Stimulated activated CD4-positive, alpha-beta T cell treated with anti-CD3 and anti-CD28 coated beads, TNF-alpha, amount 100 ng/mL, for 4 hours (primary cell): ENCODE measurements around the gene SCRN2.

ENCODE experiments used
- DNase-seq, 3 experiments: peaks; one replicate each; pipeline ENCODE4 v3.0.0-alpha.2; 2020; ENCODE audit warnings: low read depth in 3 of 3

Gene SCRN2

DNA sequence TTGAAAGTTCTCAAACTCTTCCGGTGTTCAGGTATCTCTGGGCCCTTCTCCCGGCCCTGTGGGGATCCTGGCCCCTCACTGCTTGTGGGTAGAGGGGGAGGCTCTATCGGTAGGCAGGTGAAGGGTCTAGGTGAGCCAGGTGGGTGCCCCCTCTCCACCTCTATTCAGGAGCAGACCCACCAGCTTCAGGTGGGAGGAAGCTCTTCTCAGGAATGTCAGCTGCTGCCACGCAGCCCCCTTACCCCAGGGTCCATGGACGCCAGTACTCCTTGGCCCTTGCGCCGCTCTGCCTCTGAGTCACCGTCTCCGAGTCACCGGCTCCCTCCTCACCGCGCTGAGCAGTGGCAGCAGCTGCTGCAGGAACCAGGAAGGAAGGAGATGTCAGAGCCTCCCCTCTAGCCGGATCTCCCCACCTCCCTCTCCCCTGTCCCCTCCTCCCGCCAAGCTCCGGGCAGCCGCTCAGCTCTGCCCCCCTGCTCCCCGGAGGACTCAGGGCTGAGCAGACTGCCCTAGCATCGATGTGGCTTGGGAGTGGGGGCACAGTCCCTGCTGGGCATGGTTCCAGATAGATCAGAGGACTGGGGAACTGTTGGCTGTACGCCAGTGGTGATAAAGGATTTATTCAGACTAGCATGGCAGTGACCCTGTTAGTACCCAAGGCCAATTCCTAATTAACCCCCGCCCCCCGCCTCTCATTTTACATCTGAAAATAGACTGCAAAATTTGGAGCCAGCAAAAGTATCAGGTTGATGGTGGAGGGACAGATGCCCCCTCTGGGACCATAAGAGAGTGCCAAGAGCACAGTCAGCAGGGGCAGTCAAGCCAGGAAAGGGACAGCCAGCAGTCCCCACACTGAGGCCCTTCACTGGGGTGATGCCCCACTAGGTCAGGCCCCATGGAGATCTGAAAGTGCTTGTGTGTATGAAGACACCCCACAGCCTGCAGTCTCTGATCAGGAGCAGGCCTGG is 19.4 kb downstream of the SCRN2 start, which contains the start of gene OSBPL7:
Gene OSBPL7 (minus strand): TSS at position 371 of the 968 bp plus-strand sequence. CDS start 1,516 bp downstream, outside the sequence.
- peak; percentile 41 to 59 (median 56) for DNase-seq

DNA sequence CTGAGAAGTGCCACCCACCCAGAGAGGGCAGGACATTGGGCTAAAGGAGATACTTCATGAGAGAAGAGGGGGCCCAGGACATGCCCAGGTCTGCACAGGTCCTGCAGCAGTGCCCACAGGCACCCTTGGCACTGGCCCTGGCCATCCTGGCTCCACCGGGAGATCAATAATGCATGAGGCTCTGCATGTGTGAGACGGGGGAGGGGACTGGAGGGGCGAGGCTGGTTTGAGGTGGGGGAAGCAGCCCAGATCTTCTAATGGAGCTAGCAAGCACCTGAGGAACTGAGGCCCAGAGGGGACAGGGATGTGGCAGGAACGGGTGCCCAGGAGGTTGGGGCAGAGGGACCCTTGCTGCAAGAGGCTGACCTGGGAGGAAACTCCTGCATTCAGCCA is 20.0 kb downstream of the SCRN2 start:
- DNase-seq: no peak

DNA sequence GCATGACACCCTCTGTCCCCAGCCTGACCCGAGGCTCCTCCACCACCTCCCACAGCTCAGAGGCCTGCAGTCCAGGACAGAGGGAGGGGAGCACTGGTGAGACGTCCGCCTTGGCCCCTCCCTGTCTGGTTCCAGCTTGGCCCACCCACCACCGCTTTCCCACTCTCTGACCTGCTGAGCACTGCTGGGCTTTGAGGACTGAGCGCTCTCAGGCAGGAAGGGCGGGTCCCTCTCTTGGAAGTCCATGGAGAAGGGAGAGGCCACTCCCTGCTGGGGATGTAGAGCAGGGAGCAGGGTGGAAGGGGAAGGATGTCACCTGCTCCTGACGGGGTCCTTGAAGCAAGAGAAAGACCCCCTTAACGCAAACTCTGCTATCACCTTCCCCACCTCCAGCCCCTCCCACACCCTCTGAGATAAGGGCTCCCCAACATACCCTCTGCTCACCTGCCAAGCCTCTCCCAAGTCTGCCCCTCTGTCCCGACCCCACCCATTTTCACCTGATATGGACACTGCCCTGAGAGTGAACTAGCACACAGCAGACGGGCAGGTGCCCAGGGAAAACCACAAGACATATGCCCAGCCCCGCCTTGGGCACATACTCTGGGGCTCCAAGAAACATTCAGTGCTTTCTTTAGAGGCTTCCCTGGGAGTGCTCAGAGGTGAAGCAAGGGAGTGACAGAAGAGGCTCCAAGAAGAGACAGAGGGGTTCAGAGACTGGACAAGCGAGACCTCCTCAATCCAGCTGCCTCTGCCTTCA is 20.9 kb downstream of the SCRN2 start:
- DNase-seq: no peak

- DNase-seq: no peak
Measured at GRCh38 chr17:47819475-47819874, 21.6 kb downstream of the SCRN2 start.

DNA sequence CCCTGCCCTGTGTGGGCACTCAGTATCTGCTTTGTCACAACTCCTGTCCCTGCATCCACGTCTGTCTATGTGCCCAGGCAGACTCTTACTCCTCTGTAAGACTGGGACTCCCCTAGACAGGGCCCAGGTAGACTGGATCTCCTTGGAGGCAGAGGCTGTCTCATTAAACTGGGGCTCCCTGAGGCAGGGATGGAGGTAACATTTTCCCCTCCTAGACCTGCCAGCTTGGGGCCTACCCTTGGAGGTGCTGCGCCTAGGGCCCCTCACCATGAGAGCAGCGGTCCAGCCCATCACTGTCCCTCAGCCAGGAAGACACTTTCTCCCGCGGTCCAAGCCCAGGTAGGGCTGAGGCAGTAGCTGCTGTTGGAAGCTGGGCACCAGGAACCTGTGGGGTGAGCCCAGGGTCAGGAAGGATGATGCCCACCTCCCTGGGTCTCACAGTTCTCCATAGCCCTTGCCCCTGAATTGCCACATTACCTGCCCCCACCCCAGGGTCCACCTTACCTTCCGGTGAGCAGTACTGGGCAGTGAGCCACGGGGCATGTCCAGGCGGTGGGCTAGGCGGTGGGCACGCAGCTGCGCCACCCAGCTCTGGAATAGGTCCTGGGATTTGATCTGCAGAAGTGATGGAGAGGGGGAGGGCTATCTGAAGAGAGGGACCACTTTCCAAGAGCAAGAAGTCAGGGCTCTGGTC is 22.9 kb downstream of the SCRN2 start:
- no peak for DNase-seq

DNA sequence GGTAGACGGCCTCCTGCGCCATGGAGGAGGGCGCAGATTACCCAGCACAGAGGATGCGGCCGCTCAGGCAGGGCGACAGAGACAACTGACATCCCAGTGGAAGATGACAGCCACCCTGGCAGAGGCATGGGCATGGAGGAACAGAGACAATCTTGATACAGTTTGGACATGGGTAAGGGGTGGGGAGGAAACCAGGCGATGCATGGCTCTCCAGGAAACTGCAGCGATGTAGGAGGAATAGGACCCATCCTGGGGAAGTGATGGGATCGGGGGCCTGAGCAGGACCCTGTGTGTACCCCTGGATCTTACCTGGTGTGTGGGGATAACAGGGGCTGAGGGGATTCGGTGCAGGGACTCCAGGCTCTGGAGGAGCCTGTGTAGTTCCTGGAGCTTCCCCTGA is 24.1 kb downstream of the SCRN2 start:
- DNase-seq: no peak

DNA sequence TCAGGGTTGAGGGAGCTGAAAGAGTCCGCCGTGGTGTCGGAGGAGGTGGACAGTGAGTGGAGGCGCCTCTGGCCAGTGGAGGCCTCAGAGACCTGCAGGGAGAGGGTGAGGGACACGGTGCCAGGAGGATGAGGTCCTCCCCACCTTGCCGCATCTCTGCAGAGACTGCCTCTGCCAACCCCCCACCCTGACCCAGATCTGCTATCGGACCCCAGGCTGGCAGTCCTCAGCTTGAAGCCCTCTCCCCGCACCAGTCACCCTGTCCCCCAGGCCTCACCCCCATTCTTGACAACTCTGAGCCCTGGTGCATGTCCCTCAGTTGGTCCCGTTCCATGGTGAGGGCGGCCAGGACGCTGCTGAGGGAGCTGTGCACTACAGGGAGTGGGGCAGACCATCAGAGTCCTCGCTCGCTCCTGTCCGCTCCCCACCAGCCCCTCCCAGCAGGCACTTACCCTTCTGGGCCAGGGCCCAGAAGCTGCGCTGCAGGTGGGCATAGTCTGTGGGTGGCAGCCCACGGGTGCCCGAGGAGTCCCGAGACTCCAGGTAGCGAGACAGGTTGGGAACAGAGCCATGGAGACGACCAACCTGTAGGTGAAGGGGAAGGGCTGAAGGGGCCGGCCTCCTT is 24.9 kb downstream of the SCRN2 start:
- no peak for DNase-seq

- DNase-seq: no peak
Measured at GRCh38 chr17:47815106-47815918, 25.8 kb downstream of the SCRN2 start.

DNA sequence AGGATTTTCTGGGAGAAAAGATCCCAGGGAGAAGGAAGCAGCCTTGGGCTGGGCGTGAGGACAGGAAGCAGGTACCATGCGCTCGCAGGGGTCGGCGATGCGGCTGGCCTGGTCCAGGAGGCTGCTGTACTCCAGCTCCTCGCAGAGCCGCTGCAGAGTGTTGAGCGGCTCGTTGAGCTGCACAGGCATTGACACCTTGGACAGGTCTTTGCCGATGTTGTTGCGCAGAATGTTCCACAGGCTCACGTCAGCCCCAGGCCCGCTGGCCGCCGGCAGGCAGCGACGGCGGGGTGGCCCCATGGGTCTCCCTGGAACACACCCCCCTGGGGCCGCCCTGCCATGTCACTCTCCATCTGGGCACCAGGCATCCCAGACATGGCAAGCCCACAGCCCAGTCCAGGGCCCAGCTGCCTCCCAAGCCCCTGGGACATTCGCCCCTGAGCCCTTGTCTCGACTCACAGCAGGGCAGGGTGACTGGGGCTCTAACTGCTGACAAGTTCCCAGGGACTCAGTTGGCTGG is 27.5 kb downstream of the SCRN2 start:
- DNase-seq: no peak

- no peak for DNase-seq
Measured at GRCh38 chr17:47813077-47813476, 28.0 kb downstream of the SCRN2 start.

DNA sequence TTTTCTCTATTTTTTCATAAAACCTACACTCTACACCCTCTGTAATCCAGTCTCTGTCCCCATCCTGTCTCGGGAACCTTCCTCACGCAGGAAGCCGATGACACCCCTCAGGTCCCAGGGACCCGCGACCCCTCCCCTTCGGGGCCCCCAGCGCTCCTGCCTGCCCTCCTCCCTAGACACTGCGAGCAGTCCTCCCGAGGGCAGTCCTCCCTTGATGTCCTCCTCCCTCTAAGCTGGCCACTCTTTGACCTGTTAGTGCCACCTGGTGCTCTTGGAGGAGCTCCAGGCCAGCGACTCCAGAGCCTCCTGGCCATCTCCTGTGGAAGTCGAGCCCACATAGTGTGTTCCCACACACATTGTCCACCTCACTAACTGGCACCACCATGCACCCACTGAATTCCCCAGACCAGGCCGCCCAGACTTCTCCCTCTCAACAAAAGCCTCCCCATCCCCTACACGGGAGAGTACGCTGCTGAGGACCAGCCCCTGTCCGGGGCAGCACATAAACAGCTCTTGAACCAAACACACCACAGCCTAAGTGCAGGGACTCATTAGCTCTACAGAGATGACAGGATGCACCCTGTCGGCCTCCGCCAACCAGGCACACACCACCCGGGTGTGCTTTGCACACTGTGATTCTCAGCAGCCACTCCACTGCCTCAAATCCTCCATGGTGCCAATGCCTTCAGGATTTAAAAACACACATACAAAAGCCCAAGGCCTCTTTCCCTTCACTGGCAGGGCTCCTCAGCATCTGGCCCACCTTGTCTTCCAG is 28.7 kb downstream of the SCRN2 start:
- no peak for DNase-seq

GRCh38 chr17:47811709-47812108 is 29.4 kb downstream of the SCRN2 start:
- DNase-seq: no peak

DNA sequence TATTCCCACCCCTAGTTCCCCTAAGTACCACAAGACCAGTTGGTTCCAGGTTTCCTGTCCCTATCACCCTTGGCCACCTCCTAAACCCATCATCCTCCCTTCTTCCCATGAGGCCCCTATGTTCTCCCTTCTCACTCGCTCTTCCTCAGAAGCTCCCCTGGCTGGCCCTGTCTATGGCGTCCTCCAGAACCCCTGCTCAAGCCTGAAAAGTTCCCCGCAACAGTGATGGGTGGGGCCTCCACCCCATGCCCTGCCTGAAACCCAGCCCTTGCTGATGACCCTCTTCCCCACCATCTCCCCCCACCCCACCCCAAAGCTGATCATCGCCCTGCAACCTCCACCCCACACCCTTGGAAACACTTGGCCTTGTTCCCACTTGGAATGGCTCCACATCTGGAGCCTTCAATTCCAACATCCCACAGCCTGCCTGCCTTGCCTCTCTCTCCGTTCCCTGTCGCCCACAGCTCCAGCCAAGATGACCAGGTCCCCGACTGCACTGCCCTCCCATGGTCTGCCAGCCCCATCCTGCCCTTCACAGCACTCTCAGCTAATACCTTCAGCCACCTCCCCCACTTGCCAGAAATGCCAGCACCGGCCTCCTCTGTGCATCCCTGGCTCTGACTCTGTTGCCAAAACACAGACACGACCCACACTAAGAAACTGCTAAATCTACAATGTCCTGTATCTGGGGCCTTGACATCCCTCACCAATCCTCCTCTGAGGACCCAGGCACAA is 30.0 kb downstream of the SCRN2 start:
- DNase-seq: no peak

DNA sequence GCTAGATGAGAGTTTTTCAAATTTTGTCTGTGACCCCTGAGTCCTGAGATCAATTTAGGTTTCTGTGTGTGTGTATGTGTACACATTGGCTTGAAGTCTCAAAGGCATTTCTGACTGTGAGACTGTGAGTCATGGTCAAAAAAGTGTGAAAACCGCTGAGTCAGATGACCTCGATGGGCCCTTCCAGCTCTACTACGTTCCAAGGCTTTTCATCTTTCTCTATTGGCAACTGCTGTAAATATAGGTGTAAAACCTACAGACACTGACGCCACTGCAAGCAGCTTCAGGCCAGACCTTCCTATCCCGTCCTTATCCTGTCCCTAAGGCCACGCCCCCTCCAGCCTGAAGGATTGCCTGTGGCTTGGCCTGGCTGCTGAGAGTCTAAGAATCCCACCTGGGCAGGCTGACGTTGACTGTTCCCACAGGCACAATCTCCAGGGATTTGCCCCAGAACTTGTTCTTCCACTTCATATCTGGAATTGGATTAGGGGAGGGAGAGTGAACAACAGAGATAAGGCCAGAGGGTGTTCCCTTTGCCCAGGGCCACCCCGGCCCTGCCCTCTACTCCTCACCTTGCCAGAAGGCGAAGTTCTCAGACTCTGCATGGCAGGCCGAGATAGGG is 30.8 kb downstream of the SCRN2 start:
- DNase-seq: no peak

GRCh38 chr17:47808830-47809480 is 32.1 kb downstream of the SCRN2 start:
- DNase-seq: no peak

GRCh38 chr17:47808036-47808829 is 32.8 kb downstream of the SCRN2 start:
- no peak for DNase-seq

- DNase-seq: no peak
Measured at GRCh38 chr17:47807421-47807820, 33.7 kb downstream of the SCRN2 start.
